ENCODE results near the gene MGAT5. TPM values are rescaled to one million over a fixed set of nuclear protein-coding genes. Genes with fewer than 3 reads are reported as not detected.

MGAT5 gene
- total and polyA plus RNA-seq, 3 experiments from 2014 or later: 6.4 to 42.4 (median 40.9) TPM

DNA sequence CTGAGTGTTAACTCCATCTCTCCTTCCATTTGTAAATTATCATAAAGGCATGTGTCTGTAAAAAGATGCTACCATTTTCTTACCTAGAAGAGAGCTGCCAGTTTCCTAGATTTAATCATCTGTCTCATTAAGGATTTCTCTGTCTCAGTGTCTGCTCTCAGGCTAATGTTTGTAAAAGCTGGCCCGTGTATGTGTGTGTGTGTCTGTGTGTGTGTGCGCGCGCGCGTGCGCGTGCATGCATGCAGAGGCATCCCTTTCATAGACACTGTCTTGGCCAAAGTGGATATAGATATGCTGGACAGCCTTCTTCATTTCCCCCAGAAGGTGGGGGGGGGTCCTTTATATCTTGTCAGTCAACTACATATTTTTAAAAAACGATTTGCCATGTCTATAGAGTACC, 18.9 kb downstream of the MGAT5 start:
- DNase-seq: no peak
- Mint-ChIP-seq H3K9me3 (no peaks in the 10 kb centered on the region), H3K27ac (peak overlapping the region in 1 of 8 donors; percentile 69), H3K36me3 (peaks cover 19 to 57% (median 27%) of the 10 kb centered on the region in 3 donors), H3K4me3 (no peak overlapping the region), H3K4me1 (peaks cover 54 to 87% (median 76%) of the 10 kb centered on the region in 3 donors), H3K27me3 (peaks cover 0 to 2% of the 10 kb centered on the region in 2 donors)
- Histone ChIP-seq H3K4me1 (ENCODE audit: insufficient read depth, low read length) (peaks cover 15% of the 10 kb centered on the region), H3K36me3 (ENCODE audit: insufficient read depth, low read length) (peaks cover 3% of the 10 kb centered on the region), H3K9me3 (ENCODE audit: low read length) (no peaks in the 10 kb centered on the region), H3K4me3 (ENCODE audit: low read length) (no peak overlapping the region), H3K27ac (ENCODE audit: low read depth, low read length) (no peak overlapping the region), H3K27me3 (ENCODE audit: insufficient read depth, low read length, poor library complexity, severe bottlenecking) (no peaks in the 10 kb centered on the region)
- ChIA-PET POLR2A (no interaction called here), CTCF (interaction anchor here (1.9 to 2.2 kb wide), 2 partner anchors 27 to 139 kb away, joined by 6 to 7 read pairs; no protein-coding TSS in a partner anchor)

DNA sequence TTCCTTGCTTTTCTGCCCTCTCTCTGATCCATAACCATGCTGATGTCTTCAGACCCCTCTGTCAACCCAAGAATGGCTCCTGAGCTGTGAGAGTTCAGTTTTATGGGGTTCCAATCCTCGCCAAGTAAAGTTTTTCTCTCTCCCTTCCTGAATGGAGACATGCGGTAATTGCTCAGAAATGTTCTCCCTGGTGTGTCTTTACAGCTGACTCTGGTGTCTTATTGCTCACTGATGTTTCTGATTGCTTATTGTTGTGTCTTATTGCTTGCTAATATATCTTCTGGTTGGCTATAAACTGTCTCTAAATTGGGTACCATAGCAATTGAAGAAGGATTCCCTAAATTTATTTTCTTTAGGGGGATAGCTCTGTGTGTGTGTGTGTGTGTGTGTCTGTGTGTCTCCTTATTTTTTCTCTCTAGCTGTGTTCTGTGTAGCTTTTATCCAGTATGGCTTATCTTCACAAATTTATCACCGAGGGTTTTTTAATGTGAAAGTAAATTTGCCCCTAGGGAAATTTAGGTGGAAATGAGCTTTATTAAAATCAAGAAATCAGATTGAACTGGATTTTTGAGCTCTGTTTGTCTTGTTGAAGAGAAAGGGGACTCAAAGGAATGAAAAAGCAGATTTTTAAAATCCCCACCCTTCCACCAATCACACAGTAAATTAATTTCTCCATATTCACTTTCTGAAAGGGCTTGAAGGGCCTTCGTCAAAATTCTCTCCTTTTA, 19.5 kb downstream of the MGAT5 start:
- Mint-ChIP-seq H3K4me1 (peaks cover 50 to 87% (median 76%) of the 10 kb centered on the region in 3 donors), H3K9me3 (no peaks in the 10 kb centered on the region), H3K27ac (no peak overlapping the region), H3K36me3 (peaks cover 19 to 52% (median 27%) of the 10 kb centered on the region in 3 donors), H3K4me3 (no peak overlapping the region), H3K27me3 (peaks cover 0 to 2% of the 10 kb centered on the region in 2 donors)
- ChIA-PET CTCF (interaction anchor here (1.9 to 2.2 kb wide), 2 partner anchors 28 to 138 kb away, joined by 6 to 7 read pairs; no protein-coding TSS in a partner anchor), POLR2A (no interaction called here)
- Histone ChIP-seq H3K36me3 (ENCODE audit: insufficient read depth, low read length) (peaks cover 3% of the 10 kb centered on the region), H3K9me3 (ENCODE audit: low read length) (no peaks in the 10 kb centered on the region), H3K4me1 (ENCODE audit: insufficient read depth, low read length) (peaks cover 15% of the 10 kb centered on the region), H3K27me3 (ENCODE audit: insufficient read depth, low read length, poor library complexity, severe bottlenecking) (no peaks in the 10 kb centered on the region), H3K4me3 (ENCODE audit: low read length) (no peak overlapping the region), H3K27ac (ENCODE audit: low read depth, low read length) (no peak overlapping the region)
- no peak for DNase-seq

DNA sequence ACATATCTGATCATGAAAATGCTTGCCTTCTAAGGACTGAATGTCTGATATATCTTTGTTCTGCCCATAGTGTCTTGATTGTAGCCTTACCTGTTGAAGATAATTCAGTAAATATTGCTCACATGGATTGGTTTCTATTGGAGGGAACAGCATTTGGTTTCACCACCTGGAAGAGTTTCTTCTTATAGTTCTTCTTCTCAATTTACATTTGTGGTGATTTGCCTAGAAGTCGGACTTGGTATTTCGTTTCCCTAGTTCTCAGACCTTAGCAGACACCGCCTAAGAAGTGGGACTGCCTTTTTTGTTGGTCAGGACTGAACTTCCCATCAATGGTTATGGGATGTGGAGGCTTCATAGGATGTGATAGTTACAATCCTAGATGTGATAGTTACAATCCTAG, 20.2 kb downstream of the MGAT5 start:
- peaks cover 3% of the 10 kb centered on the region for H3K36me3 ChIP-seq (ENCODE audit: insufficient read depth, low read length)
- ChIA-PET POLR2A (no interaction called here), CTCF (interaction anchor here (1.8 to 2.2 kb wide), 2 partner anchors 28 to 138 kb away, joined by 5 to 7 read pairs; no protein-coding TSS in a partner anchor)
- H3K4me3 ChIP-seq (ENCODE audit: low read length): no peak overlapping the region
- no peak overlapping the region for H3K27ac Mint-ChIP-seq
- no peak overlapping the region for H3K4me3 Mint-ChIP-seq
- peaks cover 15% of the 10 kb centered on the region for H3K4me1 ChIP-seq (ENCODE audit: insufficient read depth, low read length)
- H3K36me3 Mint-ChIP-seq: peaks cover 19 to 55% (median 27%) of the 10 kb centered on the region in 3 donors
- DNase-seq: no peak
- H3K27me3 ChIP-seq (ENCODE audit: insufficient read depth, low read length, poor library complexity, severe bottlenecking): no peaks in the 10 kb centered on the region
- no peak overlapping the region for H3K27ac ChIP-seq (ENCODE audit: low read depth, low read length)
- no peaks in the 10 kb centered on the region for H3K9me3 ChIP-seq (ENCODE audit: low read length)
- H3K27me3 Mint-ChIP-seq: peaks cover 0 to 2% of the 10 kb centered on the region in 2 donors
- no peaks in the 10 kb centered on the region for H3K9me3 Mint-ChIP-seq
- H3K4me1 Mint-ChIP-seq: peaks cover 52 to 87% (median 81%) of the 10 kb centered on the region in 3 donors

DNA sequence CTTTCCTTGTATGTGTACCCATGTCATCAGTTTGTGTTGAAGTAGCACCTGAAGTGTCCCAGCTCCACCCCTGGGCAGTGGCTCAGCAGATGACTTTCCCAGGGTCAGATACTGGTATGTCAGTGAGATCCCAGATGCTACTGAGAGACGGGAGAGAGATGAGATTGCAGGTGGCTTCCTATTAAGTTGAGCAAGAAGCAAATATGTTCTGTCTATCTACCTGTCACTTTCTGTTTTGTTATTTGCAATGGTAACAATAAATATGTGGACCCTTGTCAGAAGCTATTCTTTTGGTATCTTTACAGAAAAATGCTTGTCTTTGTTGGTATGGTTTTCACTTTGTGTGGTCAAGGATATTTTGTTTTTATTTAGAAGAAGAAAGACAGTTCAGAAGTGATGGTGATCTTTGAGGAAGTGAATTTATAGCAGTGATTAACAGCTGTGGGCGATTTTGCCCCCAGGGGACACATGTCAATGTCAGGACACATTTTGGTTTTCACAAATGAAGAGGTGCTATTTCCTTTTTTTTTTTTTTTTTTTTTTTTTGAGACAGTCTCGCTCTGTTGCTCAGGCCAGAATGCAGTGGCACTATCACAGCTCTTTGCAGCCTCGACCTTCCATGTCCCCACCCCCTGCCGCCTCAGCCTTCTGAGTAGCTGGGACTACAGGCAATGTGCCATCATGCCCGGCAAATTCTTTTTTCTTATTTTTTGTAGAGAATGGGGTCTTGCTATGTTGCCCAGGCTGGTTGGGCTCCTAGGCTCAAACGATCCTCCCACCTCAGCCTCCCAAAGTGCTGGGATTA, 21.4 kb downstream of the MGAT5 start:
- peak overlapping the region in 6 of 8 donors; percentile 17 to 63 (median 41) for H3K27ac Mint-ChIP-seq
- peaks cover 9% of the 10 kb centered on the region for H3K4me1 ChIP-seq (ENCODE audit: insufficient read depth, low read length)
- H3K4me3 Mint-ChIP-seq: peak overlapping the region in 6 of 7 donors; percentile 59 to 78 (median 62)
- peaks cover 46 to 86% (median 80%) of the 10 kb centered on the region in 3 donors for H3K4me1 Mint-ChIP-seq
- CTCF ChIA-PET: interaction anchor here (1.0 to 1.8 kb wide), 3 partner anchors 21 to 137 kb away, joined by 3 to 5 read pairs (median 3); partner anchors contain the start of gene MGAT5
- peaks cover 3% of the 10 kb centered on the region for H3K36me3 ChIP-seq (ENCODE audit: insufficient read depth, low read length)
- no peak overlapping the region for H3K4me3 ChIP-seq (ENCODE audit: low read length)
- H3K36me3 Mint-ChIP-seq: peaks cover 16 to 48% (median 23%) of the 10 kb centered on the region in 3 donors
- no peaks in the 10 kb centered on the region for H3K9me3 ChIP-seq (ENCODE audit: low read length)
- POLR2A ChIA-PET: no interaction called here
- H3K27me3 ChIP-seq (ENCODE audit: insufficient read depth, low read length, poor library complexity, severe bottlenecking): no peaks in the 10 kb centered on the region
- peaks cover 0 to 2% of the 10 kb centered on the region in 2 donors for H3K27me3 Mint-ChIP-seq
- peak in 1 of 5 donors; percentile 12 for DNase-seq
- no peaks in the 10 kb centered on the region for H3K9me3 Mint-ChIP-seq
- no peak overlapping the region for H3K27ac ChIP-seq (ENCODE audit: low read depth, low read length)

DNA sequence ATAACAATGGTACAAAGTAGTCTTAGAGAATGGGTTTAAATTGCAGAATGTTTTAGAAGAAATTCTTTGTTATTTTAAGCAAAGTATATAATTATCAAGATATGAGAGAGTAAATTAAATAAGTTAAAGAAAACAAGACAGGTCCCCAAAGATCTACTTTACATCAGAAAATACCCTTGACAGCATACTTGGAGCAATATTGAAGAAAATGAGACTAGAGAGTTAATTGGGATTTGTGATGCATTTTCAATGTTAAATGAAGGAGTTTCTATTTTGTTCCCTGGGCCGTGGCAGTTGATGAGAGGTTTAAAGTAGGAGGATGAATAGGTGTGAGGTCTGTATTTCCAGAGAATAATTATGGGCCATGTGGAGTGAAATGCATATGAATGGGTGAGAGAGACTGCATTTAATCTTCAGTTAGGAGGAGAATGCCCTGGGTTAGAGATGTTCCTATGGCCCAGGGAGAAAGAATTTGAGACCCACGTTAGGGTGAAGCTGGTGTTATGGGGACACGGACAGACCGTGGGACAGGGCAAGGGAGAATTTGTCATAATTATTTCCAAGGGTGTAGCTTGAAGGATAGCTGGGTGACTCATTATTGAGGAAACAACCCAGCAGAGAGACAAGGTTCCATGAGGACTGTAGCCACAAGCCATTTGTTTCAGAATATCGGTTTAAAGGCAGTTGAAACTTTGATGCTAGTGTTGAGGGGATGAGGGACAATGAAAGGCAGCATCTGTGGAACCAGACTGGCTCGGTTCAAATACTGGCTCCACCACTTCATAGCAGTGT, 22.7 kb downstream of the MGAT5 start:
- Mint-ChIP-seq H3K9me3 (no peaks in the 10 kb centered on the region), H3K27ac (no peak overlapping the region), H3K4me1 (peaks cover 50 to 92% (median 80%) of the 10 kb centered on the region in 3 donors), H3K36me3 (peaks cover 8 to 42% (median 19%) of the 10 kb centered on the region in 3 donors), H3K4me3 (no peak overlapping the region), H3K27me3 (peaks cover 0 to 2% of the 10 kb centered on the region in 2 donors)
- ChIA-PET CTCF (no interaction called here), POLR2A (interaction anchor here (0.6 kb wide), 1 partner anchor 34 kb away, joined by 8 read pairs; no protein-coding TSS in a partner anchor)
- DNase-seq: no peak
- no peaks in the 10 kb centered on the region for H3K9me3 ChIP-seq (ENCODE audit: low read length)
- no peak overlapping the region for H3K4me3 ChIP-seq (ENCODE audit: low read length)
- no peak overlapping the region for H3K27ac ChIP-seq (ENCODE audit: low read depth, low read length)
- H3K4me1 ChIP-seq (ENCODE audit: insufficient read depth, low read length): peaks cover 9% of the 10 kb centered on the region
- H3K27me3 ChIP-seq (ENCODE audit: insufficient read depth, low read length, poor library complexity, severe bottlenecking): no peaks in the 10 kb centered on the region
- H3K36me3 ChIP-seq (ENCODE audit: insufficient read depth, low read length): peaks cover 3% of the 10 kb centered on the region

DNA sequence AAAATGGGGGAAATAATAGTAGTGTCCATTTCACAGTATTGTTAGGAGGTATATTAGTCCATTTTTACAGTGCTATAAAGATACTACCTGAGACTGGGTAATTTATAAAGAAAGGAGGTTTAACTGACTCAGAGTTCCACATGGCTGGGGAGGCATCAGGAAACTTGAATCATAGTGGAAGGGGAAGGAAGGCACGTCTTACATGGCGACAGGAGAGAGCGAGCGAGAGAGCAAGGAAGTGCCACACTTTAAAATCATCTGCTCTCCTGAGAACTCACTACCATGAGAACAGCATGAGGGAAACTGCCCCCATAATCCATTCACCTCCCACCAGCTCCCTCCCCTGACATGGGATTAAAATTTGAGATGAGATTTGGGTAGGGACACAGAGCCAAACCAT, 23.4 kb downstream of the MGAT5 start:
- H3K27ac ChIP-seq (ENCODE audit: low read depth, low read length): no peak overlapping the region

DNA sequence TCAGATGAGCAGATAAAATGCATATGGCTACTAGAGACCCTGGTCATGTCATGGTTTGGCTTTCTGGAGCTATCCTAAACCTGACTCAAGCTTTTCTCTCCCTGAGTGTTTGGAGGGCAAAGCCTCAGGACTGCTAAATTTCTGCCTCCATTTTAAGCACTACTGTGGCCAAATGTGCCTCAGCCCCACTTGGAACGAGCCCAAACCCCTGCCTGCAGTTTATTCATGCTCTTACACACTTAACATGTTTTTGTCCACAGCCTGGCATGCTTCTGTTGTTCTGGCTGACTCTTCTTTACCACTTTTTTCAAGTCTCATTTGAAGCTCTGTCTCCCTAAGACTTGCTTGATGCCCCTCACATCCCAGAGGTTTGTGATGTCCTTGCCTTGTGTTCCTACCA, 24.7 kb downstream of the MGAT5 start:
- peaks cover 63 to 93% (median 81%) of the 10 kb centered on the region in 3 donors for H3K4me1 Mint-ChIP-seq
- no peaks in the 10 kb centered on the region for H3K9me3 ChIP-seq (ENCODE audit: low read length)
- H3K36me3 Mint-ChIP-seq: peaks cover 4 to 26% (median 7%) of the 10 kb centered on the region in 3 donors
- H3K9me3 Mint-ChIP-seq: no peaks in the 10 kb centered on the region
- no peaks in the 10 kb centered on the region for H3K36me3 ChIP-seq (ENCODE audit: insufficient read depth, low read length)
- H3K27me3 Mint-ChIP-seq: peaks cover 0 to 2% of the 10 kb centered on the region in 2 donors
- H3K4me1 ChIP-seq (ENCODE audit: insufficient read depth, low read length): peaks cover 22% of the 10 kb centered on the region
- ChIA-PET POLR2A (no interaction called here), CTCF (no interaction called here)
- H3K27ac ChIP-seq (ENCODE audit: low read depth, low read length): no peak overlapping the region
- DNase-seq: no peak
- H3K27me3 ChIP-seq (ENCODE audit: insufficient read depth, low read length, poor library complexity, severe bottlenecking): no peaks in the 10 kb centered on the region
- no peak overlapping the region for H3K4me3 Mint-ChIP-seq
- peak overlapping the region in 1 of 8 donors; percentile 51 for H3K27ac Mint-ChIP-seq
- no peak overlapping the region for H3K4me3 ChIP-seq (ENCODE audit: low read length)

More for the DNA sequence above, 23.4 kb downstream of the MGAT5 start:
- Mint-ChIP-seq H3K36me3 (peaks cover 4 to 36% (median 17%) of the 10 kb centered on the region in 3 donors), H3K4me1 (peaks cover 55 to 92% (median 81%) of the 10 kb centered on the region in 3 donors), H3K27me3 (peaks cover 0 to 2% of the 10 kb centered on the region in 2 donors), H3K4me3 (no peak overlapping the region), H3K27ac (peak overlapping the region in 1 of 8 donors; percentile 49), H3K9me3 (no peaks in the 10 kb centered on the region)
- Histone ChIP-seq H3K4me3 (ENCODE audit: low read length) (no peak overlapping the region), H3K4me1 (ENCODE audit: insufficient read depth, low read length) (peaks cover 9% of the 10 kb centered on the region), H3K36me3 (ENCODE audit: insufficient read depth, low read length) (no peaks in the 10 kb centered on the region), H3K9me3 (ENCODE audit: low read length) (no peaks in the 10 kb centered on the region), H3K27me3 (ENCODE audit: insufficient read depth, low read length, poor library complexity, severe bottlenecking) (no peaks in the 10 kb centered on the region)
- ChIA-PET POLR2A (no interaction called here), CTCF (no interaction called here)
- no peak for DNase-seq

All from CD8-positive, alpha-beta memory T cell (primary cell).